ENCODE measurements around the gene ZBTB24.
A peak's percentile ranks its signal among the peaks of the same experiment; 100 is the strongest.

Gene ZBTB24

GRCh38 chr6:109478841-109479624 lies 4.0 kb downstream of the ZBTB24 start:
- H3K4me3 ChIP-seq (ENCODE audit: low read depth in 1 of 2, low read length in 2 of 2) = peak overlapping the region; percentile 24 to 37
- H3K9me3 ChIP-seq (ENCODE audit: control insufficient read depth in 1 of 2, low read length in 2 of 2) = no peaks in the 10 kb centered on the region
- H3K4me1 ChIP-seq (ENCODE audit: control insufficient read depth in 1 of 2, insufficient read depth in 2 of 2, low read length in 2 of 2) = peaks cover 17 to 51% of the 10 kb centered on the region in 2 donors
- H3K27me3 ChIP-seq (ENCODE audit: low read depth, low read length) = no peaks in the 10 kb centered on the region
- H3K27ac ChIP-seq (ENCODE audit: low read length) = peak overlapping the region; percentile 33
- H3K36me3 ChIP-seq (ENCODE audit: control insufficient read depth in 1 of 2, insufficient read depth in 2 of 2, low read length in 2 of 2) = peaks cover 21 to 39% of the 10 kb centered on the region in 2 donors

GRCh38 chr6:109478222-109478805 lies 4.7 kb downstream of the ZBTB24 start:
- peak overlapping the region in 1 of 2 donors; percentile 24 for H3K4me3 ChIP-seq (ENCODE audit: low read depth in 1 of 2, low read length in 2 of 2)

GRCh38 chr6:109477725-109478124 lies 5.3 kb downstream of the ZBTB24 start:
- Histone ChIP-seq H3K4me1 (ENCODE audit: control insufficient read depth in 1 of 2, insufficient read depth in 2 of 2, low read length in 2 of 2) (peaks cover 17 to 51% of the 10 kb centered on the region in 2 donors), H3K27ac (ENCODE audit: low read length) (no peak overlapping the region), H3K4me3 (ENCODE audit: low read depth in 1 of 2, low read length in 2 of 2) (no peak overlapping the region), H3K9me3 (ENCODE audit: control insufficient read depth in 1 of 2, low read length in 2 of 2) (no peaks in the 10 kb centered on the region), H3K36me3 (ENCODE audit: control insufficient read depth in 1 of 2, insufficient read depth in 2 of 2, low read length in 2 of 2) (peaks cover 26 to 48% of the 10 kb centered on the region in 2 donors), H3K27me3 (ENCODE audit: low read depth, low read length) (no peaks in the 10 kb centered on the region)

More at GRCh38 chr6:109478222-109478805, 4.7 kb downstream of the ZBTB24 start:
- Histone ChIP-seq H3K27me3 (ENCODE audit: low read depth, low read length) (no peaks in the 10 kb centered on the region), H3K36me3 (ENCODE audit: control insufficient read depth in 1 of 2, insufficient read depth in 2 of 2, low read length in 2 of 2) (peaks cover 24 to 46% of the 10 kb centered on the region in 2 donors), H3K9me3 (ENCODE audit: control insufficient read depth in 1 of 2, low read length in 2 of 2) (no peaks in the 10 kb centered on the region), H3K27ac (ENCODE audit: low read length) (no peak overlapping the region), H3K4me1 (ENCODE audit: control insufficient read depth in 1 of 2, insufficient read depth in 2 of 2, low read length in 2 of 2) (peaks cover 17 to 51% of the 10 kb centered on the region in 2 donors)

GRCh38 chr6:109477184-109477583 lies 5.8 kb downstream of the ZBTB24 start:
- Histone ChIP-seq H3K4me3 (ENCODE audit: low read depth in 1 of 2, low read length in 2 of 2) (no peak overlapping the region), H3K27ac (ENCODE audit: low read length) (no peak overlapping the region), H3K36me3 (ENCODE audit: control insufficient read depth in 1 of 2, insufficient read depth in 2 of 2, low read length in 2 of 2) (peaks cover 30 to 54% of the 10 kb centered on the region in 2 donors), H3K4me1 (ENCODE audit: control insufficient read depth in 1 of 2, insufficient read depth in 2 of 2, low read length in 2 of 2) (peaks cover 17 to 47% of the 10 kb centered on the region in 2 donors), H3K9me3 (ENCODE audit: control insufficient read depth in 1 of 2, low read length in 2 of 2) (no peaks in the 10 kb centered on the region), H3K27me3 (ENCODE audit: low read depth, low read length) (no peaks in the 10 kb centered on the region)

GRCh38 chr6:109475625-109476024 lies 7.4 kb downstream of the ZBTB24 start:
- Histone ChIP-seq H3K36me3 (ENCODE audit: control insufficient read depth in 1 of 2, insufficient read depth in 2 of 2, low read length in 2 of 2) (peaks cover 36 to 60% of the 10 kb centered on the region in 2 donors), H3K27me3 (ENCODE audit: low read depth, low read length) (no peaks in the 10 kb centered on the region), H3K4me3 (ENCODE audit: low read depth in 1 of 2, low read length in 2 of 2) (no peak overlapping the region), H3K27ac (ENCODE audit: low read length) (no peak overlapping the region), H3K4me1 (ENCODE audit: control insufficient read depth in 1 of 2, insufficient read depth in 2 of 2, low read length in 2 of 2) (peaks cover 11 to 33% of the 10 kb centered on the region in 2 donors), H3K9me3 (ENCODE audit: control insufficient read depth in 1 of 2, low read length in 2 of 2) (no peaks in the 10 kb centered on the region)

- Histone ChIP-seq H3K4me3 (ENCODE audit: low read depth in 1 of 2, low read length in 2 of 2) (no peak overlapping the region), H3K9me3 (ENCODE audit: control insufficient read depth in 1 of 2, low read length in 2 of 2) (no peaks in the 10 kb centered on the region), H3K36me3 (ENCODE audit: control insufficient read depth in 1 of 2, insufficient read depth in 2 of 2, low read length in 2 of 2) (peaks cover 41 to 66% of the 10 kb centered on the region in 2 donors), H3K27me3 (ENCODE audit: low read depth, low read length) (no peaks in the 10 kb centered on the region), H3K27ac (ENCODE audit: low read length) (no peak overlapping the region), H3K4me1 (ENCODE audit: control insufficient read depth in 1 of 2, insufficient read depth in 2 of 2, low read length in 2 of 2) (peaks cover 7 to 26% of the 10 kb centered on the region in 2 donors)
Measured at GRCh38 chr6:109474995-109475394, 8.0 kb downstream of the ZBTB24 start.

- Histone ChIP-seq H3K4me1 (ENCODE audit: control insufficient read depth in 1 of 2, insufficient read depth in 2 of 2, low read length in 2 of 2) (peaks cover 0 to 8% of the 10 kb centered on the region in 2 donors), H3K27ac (ENCODE audit: low read length) (no peak overlapping the region), H3K36me3 (ENCODE audit: control insufficient read depth in 1 of 2, insufficient read depth in 2 of 2, low read length in 2 of 2) (peaks cover 49 to 84% of the 10 kb centered on the region in 2 donors), H3K9me3 (ENCODE audit: control insufficient read depth in 1 of 2, low read length in 2 of 2) (no peaks in the 10 kb centered on the region), H3K4me3 (ENCODE audit: low read depth in 1 of 2, low read length in 2 of 2) (no peak overlapping the region), H3K27me3 (ENCODE audit: low read depth, low read length) (no peaks in the 10 kb centered on the region)
Measured at GRCh38 chr6:109473120-109473519, 9.9 kb downstream of the ZBTB24 start.

GRCh38 chr6:109472132-109472995 lies 10.7 kb downstream of the ZBTB24 start:
- Histone ChIP-seq H3K36me3 (ENCODE audit: control insufficient read depth in 1 of 2, insufficient read depth in 2 of 2, low read length in 2 of 2) (peaks cover 49 to 81% of the 10 kb centered on the region in 2 donors), H3K27ac (ENCODE audit: low read length) (no peak overlapping the region), H3K4me3 (ENCODE audit: low read depth in 1 of 2, low read length in 2 of 2) (no peak overlapping the region), H3K9me3 (ENCODE audit: control insufficient read depth in 1 of 2, low read length in 2 of 2) (no peaks in the 10 kb centered on the region), H3K4me1 (ENCODE audit: control insufficient read depth in 1 of 2, insufficient read depth in 2 of 2, low read length in 2 of 2) (peaks cover 0 to under 1% of the 10 kb centered on the region in 2 donors), H3K27me3 (ENCODE audit: low read depth, low read length) (no peaks in the 10 kb centered on the region)

- no peaks in the 10 kb centered on the region for H3K27me3 ChIP-seq (ENCODE audit: low read depth, low read length)
- H3K27ac ChIP-seq (ENCODE audit: low read length) = no peak overlapping the region
- no peaks in the 10 kb centered on the region for H3K9me3 ChIP-seq (ENCODE audit: control insufficient read depth in 1 of 2, low read length in 2 of 2)
- H3K4me3 ChIP-seq (ENCODE audit: low read depth in 1 of 2, low read length in 2 of 2) = no peak overlapping the region
- no peaks in the 10 kb centered on the region for H3K4me1 ChIP-seq (ENCODE audit: control insufficient read depth in 1 of 2, insufficient read depth in 2 of 2, low read length in 2 of 2)
- peaks cover 47 to 79% of the 10 kb centered on the region in 2 donors for H3K36me3 ChIP-seq (ENCODE audit: control insufficient read depth in 1 of 2, insufficient read depth in 2 of 2, low read length in 2 of 2)
Measured at GRCh38 chr6:109471105-109471810, 11.8 kb downstream of the ZBTB24 start.

- Histone ChIP-seq H3K9me3 (ENCODE audit: control insufficient read depth in 1 of 2, low read length in 2 of 2) (no peaks in the 10 kb centered on the region), H3K36me3 (ENCODE audit: control insufficient read depth in 1 of 2, insufficient read depth in 2 of 2, low read length in 2 of 2) (peaks cover 50 to 75% of the 10 kb centered on the region in 2 donors), H3K4me3 (ENCODE audit: low read depth in 1 of 2, low read length in 2 of 2) (no peak overlapping the region), H3K4me1 (ENCODE audit: control insufficient read depth in 1 of 2, insufficient read depth in 2 of 2, low read length in 2 of 2) (no peaks in the 10 kb centered on the region), H3K27ac (ENCODE audit: low read length) (no peak overlapping the region), H3K27me3 (ENCODE audit: low read depth, low read length) (no peaks in the 10 kb centered on the region)
Measured at GRCh38 chr6:109469591-109470189, 13.3 kb downstream of the ZBTB24 start.

Measured in muscle layer of duodenum (tissue), 2 donors.